AG04450 (cell line): ENCODE measurements around the gene HACD2. TPM values are rescaled to one million over a fixed set of nuclear protein-coding genes. Genes with fewer than 3 reads are reported as not detected.
"Not testable (repeated sequence)": the region's sequence is repeated elsewhere in the genome, so short reads cannot be mapped to it uniquely, and the experiment has no call there.

ENCODE experiments used
- CTCF ChIA-PET: fragments of 300-600, 350-600 bp; formaldehyde crosslinking; extraction: SDS; loops from one replicate; lab custom pipeline; 2022; ENCODE audit warnings: antibody characterized with exemption, inconsistent platforms; lab: Charles Lee
- POLR2A ChIA-PET: fragments of 350-600 bp; formaldehyde crosslinking; extraction: SDS; loops from one replicate; lab custom pipeline; 2021; ENCODE audit warnings: antibody characterized with exemption, inconsistent platforms; lab: Yijun Ruan, JAX
- DNase-seq: peaks from one replicate; pipeline ENCODE4 v3.0.0-alpha.2; 2011; ENCODE audit warnings: low read depth, low spot score
- H3K27ac ChIP-seq: one replicate; pipeline ENCODE4 v1.5.1; 2012; ENCODE audit warnings: low read depth, low read length, control low read depth
- H3K27me3 ChIP-seq: one replicate; pipeline ENCODE4 v1.6.0; 2012; ENCODE audit warnings: low read length; ENCODE audit not compliant: control insufficient read depth, insufficient read depth
- H3K4me3 ChIP-seq: 2 replicates; pipeline ENCODE4 v1.5.1; 2011; ENCODE audit warnings: mild to moderate bottlenecking, low read depth, low read length, control low read depth
- H3K9me3 ChIP-seq: 2 replicates; pipeline ENCODE4 v1.5.1; 2012; ENCODE audit warnings: low read length; ENCODE audit not compliant: control insufficient read depth, insufficient read depth
- polyA plus RNA-seq: library from polyadenylated mRNA; depleted of rRNA; stranded (reverse); fragments of >200 nt; gene quantifications from 2 replicates; pipeline ENCODE4 v1.2.3, GENCODE V29; 2011
- TF ChIP-seq, protein P1 (sequence below): IDR thresholded peaks from 2 replicates; pipeline ENCODE4 v1.5.1; 2011; ENCODE audit warnings: low read depth, low read length, control low read depth, inconsistent platforms

Gene HACD2
- polyA plus RNA-seq, 1 experiment = 43.5 TPM

DNA sequence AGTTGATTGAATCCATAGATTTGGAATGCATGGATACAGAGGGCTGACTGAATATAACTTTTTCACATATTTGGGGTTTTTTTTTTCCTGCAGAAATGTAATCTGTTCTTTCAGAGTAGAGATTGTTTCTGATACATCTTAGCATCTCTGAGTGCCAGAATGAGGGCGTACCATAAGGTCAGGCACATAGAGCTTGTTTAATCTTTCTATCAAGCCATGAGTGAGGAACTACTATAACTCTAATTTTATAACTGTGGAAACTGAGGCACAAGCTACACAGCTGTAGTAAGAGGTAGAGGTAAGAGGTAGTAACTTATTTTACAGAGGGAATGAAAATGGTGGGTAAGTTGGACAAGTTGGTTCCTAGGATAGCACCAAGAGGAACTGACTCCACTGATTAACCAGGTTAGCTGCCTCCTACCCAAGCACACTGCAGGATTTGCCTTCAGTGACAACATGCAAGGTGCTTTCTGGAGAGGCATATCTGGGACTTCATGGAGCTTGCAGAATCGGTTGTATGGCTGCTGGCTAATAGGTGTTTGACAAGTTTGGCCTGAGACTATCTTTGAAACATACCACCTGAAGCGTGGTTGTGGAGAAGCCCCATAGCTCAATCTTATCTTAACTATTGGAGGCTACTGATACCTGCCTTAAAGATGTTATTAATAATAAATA, 23.5 kb upstream of the HACD2 start:
- Histone ChIP-seq H3K27me3 (no peaks in the 10 kb centered on the region), H3K27ac (no peak overlapping the region), H3K9me3 (no peaks in the 10 kb centered on the region), H3K4me3 (no peak overlapping the region)
- ChIA-PET POLR2A (interaction anchor here (0.7 kb wide), 1 partner anchor 13 kb away, joined by 3 read pairs; no protein-coding TSS in a partner anchor), CTCF (no interaction called here)
- TF ChIP-seq, protein P1, sequence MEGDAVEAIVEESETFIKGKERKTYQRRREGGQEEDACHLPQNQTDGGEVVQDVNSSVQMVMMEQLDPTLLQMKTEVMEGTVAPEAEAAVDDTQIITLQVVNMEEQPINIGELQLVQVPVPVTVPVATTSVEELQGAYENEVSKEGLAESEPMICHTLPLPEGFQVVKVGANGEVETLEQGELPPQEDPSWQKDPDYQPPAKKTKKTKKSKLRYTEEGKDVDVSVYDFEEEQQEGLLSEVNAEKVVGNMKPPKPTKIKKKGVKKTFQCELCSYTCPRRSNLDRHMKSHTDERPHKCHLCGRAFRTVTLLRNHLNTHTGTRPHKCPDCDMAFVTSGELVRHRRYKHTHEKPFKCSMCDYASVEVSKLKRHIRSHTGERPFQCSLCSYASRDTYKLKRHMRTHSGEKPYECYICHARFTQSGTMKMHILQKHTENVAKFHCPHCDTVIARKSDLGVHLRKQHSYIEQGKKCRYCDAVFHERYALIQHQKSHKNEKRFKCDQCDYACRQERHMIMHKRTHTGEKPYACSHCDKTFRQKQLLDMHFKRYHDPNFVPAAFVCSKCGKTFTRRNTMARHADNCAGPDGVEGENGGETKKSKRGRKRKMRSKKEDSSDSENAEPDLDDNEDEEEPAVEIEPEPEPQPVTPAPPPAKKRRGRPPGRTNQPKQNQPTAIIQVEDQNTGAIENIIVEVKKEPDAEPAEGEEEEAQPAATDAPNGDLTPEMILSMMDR = no peak
- DNase-seq = no peak

- Histone ChIP-seq H3K27me3 (no peaks in the 10 kb centered on the region), H3K4me3 (no peak overlapping the region), H3K9me3 (no peaks in the 10 kb centered on the region), H3K27ac (no peak overlapping the region)
- ChIA-PET POLR2A (interaction anchor here (2.1 kb wide), 1 partner anchor 21 kb away, joined by 9 read pairs; no protein-coding TSS in a partner anchor), CTCF (no interaction called here)
- DNase-seq = no peak
- TF ChIP-seq, protein P1 = no peak
Observed at GRCh38 chr3:123606527-123606926, 21.7 kb upstream of the HACD2 start.

DNA sequence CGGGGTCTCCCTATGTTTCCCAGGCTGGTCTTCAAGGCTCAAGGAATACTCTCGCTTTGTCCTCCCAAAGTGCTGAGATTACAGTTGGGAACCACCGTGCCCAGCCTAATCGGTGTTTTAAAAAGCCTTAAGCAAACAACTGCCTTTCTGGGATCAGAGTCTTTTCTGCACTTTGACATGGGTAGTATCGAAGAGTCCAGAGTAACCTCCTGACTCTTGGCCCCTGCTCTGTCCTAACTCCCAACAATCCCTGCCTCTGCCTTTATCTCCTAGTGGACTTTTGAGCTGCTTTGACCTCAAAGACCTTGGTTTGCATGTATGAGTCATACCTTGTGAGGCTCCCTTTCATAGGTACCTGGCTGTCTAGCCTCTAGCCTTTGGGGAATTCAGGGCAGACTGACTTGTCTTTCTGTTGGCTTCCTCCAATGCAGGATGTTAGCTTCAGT, 21.0 kb upstream of the HACD2 start:
- Histone ChIP-seq H3K9me3 (no peaks in the 10 kb centered on the region), H3K27ac (peak overlapping the region; percentile 3), H3K27me3 (no peaks in the 10 kb centered on the region), H3K4me3 (no peak overlapping the region)
- DNase-seq = no peak
- CTCF ChIA-PET = interaction anchor here (0.7 kb wide), 1 partner anchor 118 kb away, joined by 3 read pairs; no protein-coding TSS in a partner anchor
- TF ChIP-seq, protein P1 = no peak
- POLR2A ChIA-PET = interaction anchor here (0.7 to 2.1 kb wide), 3 partner anchors 13 to 371 kb away, joined by 3 to 9 read pairs (median 3); no protein-coding TSS in a partner anchor

DNA sequence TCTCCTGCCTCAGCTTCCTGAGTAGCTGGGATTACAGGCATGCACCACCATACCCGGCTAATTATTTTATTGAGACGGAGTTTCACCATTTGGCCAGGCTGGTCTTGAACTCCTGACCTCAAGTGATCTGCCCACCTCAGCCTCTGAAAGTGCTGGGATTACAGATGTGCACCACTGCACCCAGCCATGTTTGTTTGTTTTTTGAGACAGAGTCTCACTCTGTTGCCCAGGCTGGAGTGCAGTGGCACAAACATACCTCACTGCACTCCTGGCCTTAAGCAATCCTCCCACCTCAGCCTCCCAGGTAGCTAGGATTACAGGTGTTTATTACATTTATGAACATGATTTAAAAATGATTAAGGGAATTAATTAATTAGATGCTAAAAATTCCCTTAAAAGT, 18.3 kb upstream of the HACD2 start:
- POLR2A ChIA-PET = interaction anchor here (1.1 kb wide), 1 partner anchor 50 kb away, joined by 3 read pairs; no protein-coding TSS in a partner anchor

DNA sequence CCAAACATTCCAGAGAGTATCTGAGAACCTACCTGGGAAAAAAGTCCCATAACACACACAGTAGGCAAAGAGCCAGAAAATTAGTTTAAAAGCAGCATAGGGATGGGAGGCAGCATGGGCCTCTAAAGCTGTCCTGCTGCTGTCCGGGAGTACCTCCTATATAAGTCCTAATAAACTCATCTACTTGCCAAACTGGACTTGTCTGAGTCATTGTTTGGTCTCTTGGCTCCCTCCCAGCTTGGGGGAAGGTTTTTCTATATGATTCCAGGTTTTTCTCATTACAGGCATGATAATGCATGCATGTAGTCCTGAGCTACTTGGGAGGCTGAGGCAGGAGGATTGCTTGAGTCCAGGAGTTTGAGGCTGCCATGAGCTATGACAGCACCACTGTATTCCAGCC, 17.5 kb upstream of the HACD2 start:
- DNase-seq = peak; percentile 79
- ChIA-PET CTCF (no interaction called here), POLR2A (interaction anchor here (0.9 to 1.1 kb wide), 3 partner anchors 17 to 51 kb away, joined by 3 to 6 read pairs (median 5); partner anchors contain the start of gene HACD2)
- H3K4me3 ChIP-seq = no peak overlapping the region
- H3K27ac ChIP-seq = no peak overlapping the region
- H3K9me3 ChIP-seq = no peaks in the 10 kb centered on the region
- H3K27me3 ChIP-seq = no peaks in the 10 kb centered on the region
- TF ChIP-seq, protein P1 = no peak

More for the DNA sequence above, 18.3 kb upstream of the HACD2 start:
- H3K9me3 ChIP-seq, H3K4me3 ChIP-seq, H3K27me3 ChIP-seq, H3K27ac ChIP-seq, DNase-seq, CTCF ChIA-PET: not testable (repeated sequence)

DNA sequence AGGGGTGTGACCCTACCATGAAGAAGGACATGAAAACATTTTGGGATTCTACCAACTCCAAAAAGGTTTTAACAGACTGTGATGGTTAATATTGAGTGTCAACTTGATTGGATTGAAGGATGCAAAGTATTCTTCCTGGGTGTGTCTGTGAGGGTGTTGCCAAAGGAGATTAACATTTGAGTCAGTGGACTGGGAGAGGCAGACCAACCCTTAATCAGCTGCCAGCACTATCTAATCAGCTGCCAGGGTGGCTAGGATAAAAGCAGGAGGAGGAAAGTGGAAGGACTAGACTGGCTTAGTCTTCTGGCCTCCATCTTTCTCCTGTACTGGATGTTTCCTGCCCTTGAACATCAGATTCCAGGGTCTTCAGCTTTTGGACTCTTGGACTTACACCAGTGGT, 16.0 kb upstream of the HACD2 start:
- H3K27ac ChIP-seq, H3K4me3 ChIP-seq, H3K9me3 ChIP-seq, DNase-seq, POLR2A ChIA-PET, H3K27me3 ChIP-seq: not testable (repeated sequence)
- CTCF ChIA-PET = interaction anchor here (1.0 kb wide), 1 partner anchor 41 kb away, joined by 5 read pairs; no protein-coding TSS in a partner anchor
